Measurements from ENCODE around the gene USP46.

The USP46 gene

GRCh38 chr4:52576961-52577623 lies 82.0 kb downstream of the USP46 start:
- H3K4me3 Mint-ChIP-seq: no peak overlapping the region
- no peaks in the 10 kb centered on the region for H3K4me1 Mint-ChIP-seq
- no peak for ATAC-seq
- H3K9me3 Mint-ChIP-seq: no peaks in the 10 kb centered on the region
- no peak for DNase-seq
- no peak overlapping the region for H3K27ac Mint-ChIP-seq
- peaks cover 13% of the 10 kb centered on the region for H3K27me3 Mint-ChIP-seq

- Mint-ChIP-seq H3K4me3 (no peak overlapping the region), H3K27ac (no peak overlapping the region), H3K27me3 (peaks cover 13% of the 10 kb centered on the region), H3K9me3 (no peaks in the 10 kb centered on the region), H3K4me1 (no peaks in the 10 kb centered on the region)
- ATAC-seq (no peak), DNase-seq (no peak)
Observed at GRCh38 chr4:52576326-52576725, 82.8 kb downstream of the USP46 start.

DNA sequence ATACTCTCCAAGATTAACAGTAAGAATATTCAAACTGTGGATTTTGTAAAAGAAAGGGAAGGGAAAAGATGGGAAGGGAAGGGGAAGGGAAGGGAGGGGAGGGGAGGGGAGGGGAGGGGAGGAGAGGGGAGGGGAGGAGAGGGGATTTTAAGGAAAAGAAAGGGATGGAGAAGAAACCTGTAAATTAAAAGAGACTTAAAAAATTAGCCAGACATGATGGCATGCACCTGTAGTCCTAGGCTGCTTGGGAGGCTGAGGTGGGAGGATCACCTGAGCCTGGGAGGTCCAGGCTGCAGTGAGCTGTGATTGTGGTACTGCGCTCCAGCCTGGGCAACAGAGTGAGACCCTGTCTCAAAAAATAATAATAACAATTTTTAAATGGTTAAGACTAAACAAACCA lies 83.7 kb downstream of the USP46 start:
- peaks cover 13% of the 10 kb centered on the region for H3K27me3 Mint-ChIP-seq
- H3K4me3 Mint-ChIP-seq: no peak overlapping the region
- ATAC-seq (no peak), DNase-seq (no peak)
- H3K9me3 Mint-ChIP-seq: no peaks in the 10 kb centered on the region
- H3K27ac Mint-ChIP-seq: no peak overlapping the region
- H3K4me1 Mint-ChIP-seq: no peaks in the 10 kb centered on the region

- no peak for DNase-seq
- ATAC-seq: no peak
- Mint-ChIP-seq H3K27me3 (peaks cover 13% of the 10 kb centered on the region), H3K9me3 (no peaks in the 10 kb centered on the region), H3K4me1 (no peaks in the 10 kb centered on the region), H3K27ac (no peak overlapping the region), H3K4me3 (no peak overlapping the region)
Observed at GRCh38 chr4:52574036-52574435, 85.1 kb downstream of the USP46 start.

GRCh38 chr4:52573551-52573950 lies 85.5 kb downstream of the USP46 start:
- no peaks in the 10 kb centered on the region for H3K9me3 Mint-ChIP-seq
- peaks cover 13% of the 10 kb centered on the region for H3K27me3 Mint-ChIP-seq
- DNase-seq: no peak
- H3K27ac Mint-ChIP-seq: no peak overlapping the region
- no peak overlapping the region for H3K4me3 Mint-ChIP-seq
- ATAC-seq: no peak
- no peaks in the 10 kb centered on the region for H3K4me1 Mint-ChIP-seq

DNA sequence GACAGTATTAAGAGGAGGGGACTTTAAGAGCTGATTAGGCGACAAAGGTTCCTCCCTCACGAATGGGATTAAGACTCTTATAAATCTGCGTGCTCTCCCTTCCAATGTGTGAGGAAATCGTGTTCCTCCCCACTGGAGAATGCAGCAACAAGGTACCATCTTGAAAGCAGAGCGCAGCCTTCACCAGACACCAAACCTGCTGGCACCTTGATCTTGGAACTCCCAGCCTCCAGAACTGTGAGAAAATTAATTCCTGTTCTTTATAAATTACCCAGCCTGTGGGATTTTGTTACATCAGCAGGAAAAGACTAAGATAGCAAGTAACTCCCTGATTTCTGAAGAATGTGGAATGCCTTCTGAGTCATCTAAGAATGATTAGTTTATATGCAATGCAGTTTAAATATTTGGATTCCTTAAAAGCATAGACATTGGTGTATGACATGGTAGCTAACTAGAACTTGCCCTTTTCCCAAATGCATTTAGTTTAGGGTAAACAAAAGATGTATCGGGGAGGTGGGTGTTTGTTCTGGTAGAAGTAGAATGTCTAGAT lies 86.1 kb downstream of the USP46 start:
- no peak overlapping the region for H3K4me3 Mint-ChIP-seq
- DNase-seq: no peak
- no peaks in the 10 kb centered on the region for H3K4me1 Mint-ChIP-seq
- H3K9me3 Mint-ChIP-seq: no peaks in the 10 kb centered on the region
- H3K27ac Mint-ChIP-seq: no peak overlapping the region
- ATAC-seq: no peak
- peaks cover 13% of the 10 kb centered on the region for H3K27me3 Mint-ChIP-seq

DNA sequence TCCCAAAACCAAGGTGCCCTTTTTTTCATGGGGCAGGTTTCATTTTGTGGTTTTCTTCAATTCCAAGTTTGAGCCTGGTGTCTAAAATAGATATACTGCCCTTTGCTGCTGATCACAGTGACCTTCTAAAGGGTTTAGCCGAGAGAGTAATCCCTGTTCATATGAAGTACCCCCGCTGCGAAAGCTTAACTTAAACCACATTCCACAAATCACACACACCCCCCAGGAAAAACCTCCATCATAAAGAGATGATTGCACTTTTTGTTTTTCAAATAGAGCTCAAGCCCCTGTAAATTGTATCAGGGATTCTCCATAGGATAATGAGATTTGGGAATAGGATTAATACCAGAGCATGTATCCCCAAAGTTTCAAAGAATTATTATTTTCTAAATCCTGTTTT lies 90.8 kb downstream of the USP46 start:
- Mint-ChIP-seq H3K27me3 (peaks cover 15% of the 10 kb centered on the region), H3K4me1 (no peaks in the 10 kb centered on the region), H3K27ac (no peak overlapping the region), H3K4me3 (no peak overlapping the region), H3K9me3 (no peaks in the 10 kb centered on the region)
- no peak for ATAC-seq
- DNase-seq: no peak

GRCh38 chr4:52566136-52567031 lies 92.7 kb downstream of the USP46 start:
- peaks cover 28% of the 10 kb centered on the region for H3K27me3 Mint-ChIP-seq
- ATAC-seq (no peak), DNase-seq (no peak)
- no peak overlapping the region for H3K27ac Mint-ChIP-seq
- H3K9me3 Mint-ChIP-seq: no peaks in the 10 kb centered on the region
- no peak overlapping the region for H3K4me3 Mint-ChIP-seq
- H3K4me1 Mint-ChIP-seq: no peaks in the 10 kb centered on the region

- DNase-seq: no peak
- no peaks in the 10 kb centered on the region for H3K4me1 Mint-ChIP-seq
- peaks cover 30% of the 10 kb centered on the region for H3K27me3 Mint-ChIP-seq
- H3K9me3 Mint-ChIP-seq: no peaks in the 10 kb centered on the region
- no peak overlapping the region for H3K4me3 Mint-ChIP-seq
- no peak overlapping the region for H3K27ac Mint-ChIP-seq
- ATAC-seq: no peak
Observed at GRCh38 chr4:52560844-52561280, 98.2 kb downstream of the USP46 start.

- Mint-ChIP-seq H3K4me1 (no peaks in the 10 kb centered on the region), H3K4me3 (no peak overlapping the region), H3K27me3 (peaks cover 31% of the 10 kb centered on the region), H3K27ac (no peak overlapping the region), H3K9me3 (no peaks in the 10 kb centered on the region)
- DNase-seq (no peak), ATAC-seq (no peak)
Observed at GRCh38 chr4:52555356-52555716, 103.8 kb downstream of the USP46 start.

DNA sequence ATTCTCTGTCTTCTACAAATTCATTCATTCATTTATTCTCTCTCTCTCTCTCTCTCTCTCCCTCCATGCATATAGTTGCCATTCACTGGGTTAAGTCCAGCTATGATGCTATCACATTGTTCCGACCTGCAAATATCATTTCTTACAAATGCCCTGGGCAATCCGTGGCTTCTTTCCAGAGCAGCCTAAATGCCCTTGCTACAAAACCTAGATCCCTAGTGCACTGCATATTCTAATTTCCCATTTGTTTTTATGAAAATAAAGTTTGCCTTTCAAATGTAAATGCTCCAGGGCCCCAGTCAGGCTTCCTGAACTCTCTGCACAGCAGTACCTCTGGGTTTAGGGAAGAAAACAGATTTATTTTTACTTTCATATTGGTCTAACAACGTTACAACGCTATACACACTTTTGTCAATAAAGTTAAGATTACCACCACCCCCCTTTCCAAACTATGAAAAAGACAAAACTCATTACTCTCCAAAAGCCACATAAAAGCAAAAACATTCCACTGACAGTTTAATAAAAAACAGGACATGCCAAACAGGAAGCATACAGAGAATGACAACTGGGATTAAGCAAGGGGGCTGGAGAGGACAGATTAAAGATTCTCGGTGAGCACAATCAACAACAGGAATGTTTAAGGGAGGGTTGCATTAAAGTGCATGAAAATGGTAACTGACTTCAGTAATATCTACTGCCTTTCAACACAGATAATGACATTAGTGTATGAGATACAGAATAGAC lies 104.3 kb downstream of the USP46 start:
- Mint-ChIP-seq H3K9me3 (no peaks in the 10 kb centered on the region), H3K4me1 (no peaks in the 10 kb centered on the region), H3K27ac (no peak overlapping the region), H3K4me3 (no peak overlapping the region), H3K27me3 (peaks cover 37% of the 10 kb centered on the region)
- DNase-seq (no peak), ATAC-seq (no peak)

DNA sequence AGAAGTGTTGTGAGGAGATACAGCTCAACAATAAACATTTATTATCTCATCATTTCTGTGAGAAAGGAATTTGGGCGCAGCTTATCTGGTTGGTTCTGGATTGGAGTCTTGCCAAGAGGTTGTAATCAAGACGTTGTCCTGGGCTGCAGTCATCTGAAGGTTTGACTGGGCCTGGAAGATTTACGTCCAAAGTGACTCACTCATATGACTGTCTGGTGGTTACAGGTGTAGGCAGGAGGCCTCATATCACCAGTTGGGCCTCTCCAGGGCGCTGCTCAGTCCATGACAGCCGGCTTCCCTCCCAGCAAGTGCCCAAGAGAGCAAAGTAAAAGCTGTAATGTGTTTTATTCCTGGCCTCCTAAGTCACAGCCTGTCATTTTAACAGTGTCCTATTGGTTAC lies 106.3 kb downstream of the USP46 start:
- no peak overlapping the region for H3K4me3 Mint-ChIP-seq
- DNase-seq (no peak), ATAC-seq (no peak)
- no peak overlapping the region for H3K27ac Mint-ChIP-seq
- no peaks in the 10 kb centered on the region for H3K9me3 Mint-ChIP-seq
- H3K27me3 Mint-ChIP-seq: peaks cover 46% of the 10 kb centered on the region
- no peaks in the 10 kb centered on the region for H3K4me1 Mint-ChIP-seq

DNA sequence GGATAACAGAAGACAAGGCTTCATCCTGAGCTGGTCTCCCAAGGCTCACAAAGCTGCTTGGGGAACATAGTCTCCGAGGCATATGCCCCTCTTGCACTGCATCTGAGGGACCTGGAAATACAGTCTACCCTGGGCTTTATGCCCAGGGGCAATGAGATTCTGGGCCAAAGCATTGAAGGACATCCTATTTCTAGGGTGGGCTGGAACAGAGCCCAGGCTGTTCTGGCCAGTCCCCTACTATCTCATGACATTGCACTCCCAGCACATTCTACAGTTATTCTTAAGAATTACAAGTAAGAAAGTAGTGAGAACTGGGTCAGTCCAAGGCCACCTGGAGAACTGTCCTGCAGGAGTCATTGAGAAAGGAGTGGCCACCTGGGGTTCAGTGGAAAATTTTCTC lies 107.6 kb downstream of the USP46 start:
- Mint-ChIP-seq H3K9me3 (no peaks in the 10 kb centered on the region), H3K27me3 (peaks cover 40% of the 10 kb centered on the region), H3K4me1 (no peaks in the 10 kb centered on the region), H3K27ac (no peak overlapping the region), H3K4me3 (no peak overlapping the region)
- ATAC-seq (no peak), DNase-seq (no peak)

GRCh38 chr4:52550186-52550585 lies 108.9 kb downstream of the USP46 start:
- H3K27me3 Mint-ChIP-seq: peaks cover 36% of the 10 kb centered on the region
- no peaks in the 10 kb centered on the region for H3K4me1 Mint-ChIP-seq
- no peak for ATAC-seq
- no peak for DNase-seq
- H3K27ac Mint-ChIP-seq: no peak overlapping the region
- H3K4me3 Mint-ChIP-seq: no peak overlapping the region
- no peaks in the 10 kb centered on the region for H3K9me3 Mint-ChIP-seq

GRCh38 chr4:52548818-52549570 lies 110.1 kb downstream of the USP46 start:
- ATAC-seq (no peak), DNase-seq (no peak)
- H3K9me3 Mint-ChIP-seq: no peaks in the 10 kb centered on the region
- no peaks in the 10 kb centered on the region for H3K4me1 Mint-ChIP-seq
- H3K27me3 Mint-ChIP-seq: peaks cover 32% of the 10 kb centered on the region
- no peak overlapping the region for H3K4me3 Mint-ChIP-seq
- no peak overlapping the region for H3K27ac Mint-ChIP-seq

Measured in stimulated activated naive CD8-positive, alpha-beta T cell treated with anti-CD3 and anti-CD28 coated beads, Interleukin-15, amount 100 ng/mL, for 72 hours (primary cell).